SK-N-SH (cell line): ENCODE measurements around the gene MAP2K7. TPM values are rescaled to one million over a fixed set of nuclear protein-coding genes. Genes with fewer than 3 reads are reported as not detected.

Experiments
- CTCF ChIA-PET: fragments of 300-600, 350-600 bp; formaldehyde crosslinking; extraction: SDS; loops from one replicate; lab custom pipeline; 2021; lab: Yijun Ruan, JAX
- POLR2A ChIA-PET: fragments of 350-600 bp; sonication (Branson Sonifier 250); formaldehyde crosslinking; extraction: SDS; loops from one replicate; lab custom pipeline; 2020; ENCODE audit warnings: antibody characterized with exemption, inconsistent platforms; lab: Yijun Ruan, JAX
- DNase-seq: peaks from one replicate; pipeline ENCODE4 v3.0.0; 2012
- H2AFZ ChIP-seq: fragments of 200-600 bp; sonication (generic); 2 replicates; pipeline ENCODE4 v1.8.1; 2016; ENCODE audit warnings: antibody characterized with exemption, mild to moderate bottlenecking, low read depth
- H3F3A ChIP-seq: fragments of 200-600 bp; sonication (generic); replicated peaks from 2 replicates; pipeline ENCODE3; 2016; ENCODE audit warnings: antibody characterized with exemption, mild to moderate bottlenecking; ENCODE audit not compliant: insufficient read depth
- H3K27ac ChIP-seq, 2 experiments: fragments of 200-500 bp in 1 of 2; fragments of 200-600 bp in 1 of 2; sonication (Bioruptor generic) in 1 of 2; sonication (generic), shearing (Covaris generic) in 1 of 2; 2 replicates each; pipeline versions ENCODE4 v1.5.1 to v1.6.1; 2014 to 2016; ENCODE audit warnings: low read depth in 2 of 2, inconsistent platforms in 1 of 2, low read length in 1 of 2, mild to moderate bottlenecking in 1 of 2, mixed read lengths in 1 of 2
- H3K27me3 ChIP-seq: fragments of 200-600 bp; sonication (generic), shearing (Covaris generic); 2 replicates; pipeline ENCODE4 v1.6.1; 2016; ENCODE audit warnings: mixed run types; ENCODE audit not compliant: insufficient read depth
- H3K36me3 ChIP-seq, 2 experiments: fragments of 200-500 bp in 1 of 2; fragments of 200-600 bp in 1 of 2; sonication (Bioruptor generic) in 1 of 2; sonication (generic) in 1 of 2; replicated peaks in 1 of 2; 2 replicates each; pipeline versions ENCODE3 to v1.5.1; 2014 to 2016; ENCODE audit warnings: low read length in 1 of 2, mild to moderate bottlenecking in 1 of 2; ENCODE audit not compliant: insufficient read depth in 2 of 2, control insufficient read depth in 1 of 2
- H3K4me1 ChIP-seq, 2 experiments: fragments of 200-500 bp in 1 of 2; fragments of 200-600 bp in 1 of 2; sonication (Bioruptor generic) in 1 of 2; sonication (generic), shearing (Covaris generic) in 1 of 2; 2 replicates each; pipeline versions ENCODE4 v1.5.1 to v1.6.1; 2014 to 2016; ENCODE audit warnings: low read depth in 1 of 2, low read length in 1 of 2, mixed run types in 1 of 2; ENCODE audit not compliant: insufficient read depth in 2 of 2, control insufficient read depth in 1 of 2
- H3K4me2 ChIP-seq: fragments of 200-600 bp; sonication (generic), shearing (Covaris generic); 2 replicates; pipeline ENCODE4 v1.6.1; 2017; ENCODE audit warnings: mixed run types
- H3K4me3 ChIP-seq, 2 experiments: fragments of 200-500 bp in 1 of 2; fragments of 200-600 bp in 1 of 2; sonication (Bioruptor generic) in 1 of 2; sonication (generic), shearing (Covaris generic) in 1 of 2; 2 replicates each; pipeline versions ENCODE4 v1.5.1 to v1.8.1; 2014 to 2016; ENCODE audit warnings: low read depth in 2 of 2, inconsistent platforms in 1 of 2, low read length in 1 of 2, mild to moderate bottlenecking in 1 of 2, mixed read lengths in 1 of 2, moderate library complexity in 1 of 2
- H3K79me2 ChIP-seq: fragments of 200-600 bp; sonication (generic); 2 replicates; pipeline ENCODE4 v1.8.1; 2017; ENCODE audit warnings: mild to moderate bottlenecking; ENCODE audit not compliant: insufficient read depth
- H3K9ac ChIP-seq: fragments of 200-600 bp; sonication (generic); 2 replicates; pipeline ENCODE4 v1.6.1; 2017; ENCODE audit warnings: mixed run types
- H3K9me2 ChIP-seq: fragments of 200-600 bp; sonication (generic); 2 replicates; pipeline ENCODE4 v1.6.1; 2017; ENCODE audit warnings: mixed run types
- H3K9me3 ChIP-seq: fragments of 200-600 bp; sonication (generic); 2 replicates; pipeline ENCODE4 v1.6.1; 2017; ENCODE audit warnings: mixed run types, mild to moderate bottlenecking, moderate library complexity
- H4K20me1 ChIP-seq: fragments of 200-600 bp; sonication (generic); 2 replicates; pipeline ENCODE4 v1.6.1; 2017; ENCODE audit warnings: mild to moderate bottlenecking, mixed run types; ENCODE audit not compliant: insufficient read depth
- CTCF ChIP-seq: fragments of 200-600 bp; sonication (generic); IDR thresholded peaks from 2 replicates; pipeline ENCODE4 v1.6.1; 2017; ENCODE audit warnings: antibody characterized with exemption, mild to moderate bottlenecking, moderate library complexity
- ELF1 ChIP-seq: IDR thresholded peaks from 2 replicates; pipeline ENCODE4 v1.4.0; 2012
- EP300 ChIP-seq, 2 experiments: IDR thresholded peaks; 2 replicates each; pipeline versions ENCODE4 v1.4.0 to v1.6.1; 2012; ENCODE audit warnings: borderline replicate concordance in 1 of 2, low read depth in 1 of 2, low read length in 1 of 2
- PBX3 ChIP-seq: IDR thresholded peaks from 2 replicates; pipeline ENCODE4; 2012
- RCOR1 ChIP-seq: fragments of 150-350 bp; IDR thresholded peaks from 2 replicates; pipeline ENCODE4 v1.6.1; 2017; ENCODE audit warnings: antibody characterized with exemption, low read length
- SIN3A ChIP-seq: IDR thresholded peaks from 2 replicates; pipeline ENCODE4 v1.6.1; 2012; ENCODE audit warnings: low read depth, mild to moderate bottlenecking, low read length, moderate library complexity, borderline replicate concordance
- TAF1 ChIP-seq: IDR thresholded peaks from 2 replicates; pipeline ENCODE4 v1.6.1; 2012; ENCODE audit warnings: low read depth, mild to moderate bottlenecking, low read length, moderate library complexity, borderline replicate concordance
- TEAD4 ChIP-seq: IDR thresholded peaks from 2 replicates; pipeline ENCODE4 v1.4.0; 2012; ENCODE audit warnings: mild to moderate bottlenecking, borderline replicate concordance; ENCODE audit not compliant: insufficient read depth
- USF2 ChIP-seq: fragments of 150-350 bp; IDR thresholded peaks from 2 replicates; pipeline ENCODE4 v1.6.1; 2017; ENCODE audit warnings: antibody characterized with exemption, low read length, low read depth, borderline replicate concordance
- WGBS: methylation state at CpG from one replicate; pipeline ENCODE4 v1.1.6; 2017; ENCODE audit warnings: low lambda C conversion rate; 5-methylcytosine and 5-hydroxymethylcytosine counted together
- polyA plus RNA-seq, 3 experiments: library from polyadenylated mRNA; depleted of rRNA; stranded (reverse); fragments of >200 nt; gene quantifications; 2 replicates each; pipeline ENCODE4 v1.2.3, GENCODE V29; 2012

Gene MAP2K7
- polyA plus RNA-seq, 1 of the 3 experiments (the other 2 are of a cell fraction) = 13.0 TPM

GRCh38 chr19:7909471-7910067 is 5.9 kb downstream of the MAP2K7 start (continued):
- no peak for TF ChIP-seq CTCF
- TF ChIP-seq TAF1 = no peak
- TF ChIP-seq PBX3 = no peak
- TF ChIP-seq TEAD4 = no peak

- no peaks in the 10 kb centered on the region; a peak in 1 of 4 replicates for H3K4me1 ChIP-seq
- H3K27me3 ChIP-seq = peaks cover 1% of the 10 kb centered on the region; the same call in 1 of the 2 replicates
- H3K9me2 ChIP-seq = no peaks in the 10 kb centered on the region
- no peak overlapping the region for H3K4me3 ChIP-seq
- peaks cover 0 to 35% of the 10 kb centered on the region in 2 experiments for H3K36me3 ChIP-seq
- no peak for DNase-seq
- H3K4me2 ChIP-seq = no peak overlapping the region
- ChIA-PET POLR2A (no interaction called here), CTCF (interaction anchor here (2.1 kb wide), 1 partner anchor 57 kb away, joined by 9 read pairs; no protein-coding TSS in a partner anchor)
- H3K79me2 ChIP-seq = peaks cover 29% of the 10 kb centered on the region
- no peaks in the 10 kb centered on the region for H3K9me3 ChIP-seq
- TF ChIP-seq SIN3A (no peak), USF2 (no peak), EP300 (IDR thresholded peaks at IDR 0.05; ENCODE audit: borderline replicate concordance in 1 of 2, low read depth in 1 of 2, low read length in 1 of 2) (no peak), RCOR1 (no peak), TAF1 (no peak), ELF1 (no peak)
- no peak overlapping the region for H2AFZ ChIP-seq
- H3F3A ChIP-seq = peaks cover 6% of the 10 kb centered on the region
- no peak overlapping the region for H3K9ac ChIP-seq
- peaks cover 24% of the 10 kb centered on the region for H4K20me1 ChIP-seq
- 95% methylated on average over 31 of the region's 54 CpGs for WGBS
- no peak overlapping the region for H3K27ac ChIP-seq
Observed at GRCh38 chr19:7910321-7911161, 6.9 kb downstream of the MAP2K7 start.
